Measurements from ENCODE around the gene FNDC3B.

DNA sequence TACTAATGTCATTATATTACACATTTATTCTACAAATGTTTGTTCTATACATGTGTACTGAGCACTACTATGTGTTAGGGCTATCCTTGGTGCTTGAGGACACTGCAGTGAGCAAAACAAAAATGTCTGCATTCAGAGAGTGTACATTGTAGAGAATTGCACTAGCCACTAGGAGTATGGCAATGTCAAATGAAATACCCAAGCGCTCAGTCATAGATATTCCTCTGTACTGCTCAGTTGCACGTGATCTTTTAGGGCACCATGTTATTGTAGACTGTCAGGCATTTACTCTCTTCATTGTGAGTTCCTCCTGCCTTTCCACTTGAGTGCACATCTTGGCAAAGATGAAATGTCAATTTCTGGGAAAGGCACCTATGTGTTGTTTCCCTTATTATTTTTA, 36.8 kb downstream of the FNDC3B start:
- TF ChIP-seq, protein P1, sequence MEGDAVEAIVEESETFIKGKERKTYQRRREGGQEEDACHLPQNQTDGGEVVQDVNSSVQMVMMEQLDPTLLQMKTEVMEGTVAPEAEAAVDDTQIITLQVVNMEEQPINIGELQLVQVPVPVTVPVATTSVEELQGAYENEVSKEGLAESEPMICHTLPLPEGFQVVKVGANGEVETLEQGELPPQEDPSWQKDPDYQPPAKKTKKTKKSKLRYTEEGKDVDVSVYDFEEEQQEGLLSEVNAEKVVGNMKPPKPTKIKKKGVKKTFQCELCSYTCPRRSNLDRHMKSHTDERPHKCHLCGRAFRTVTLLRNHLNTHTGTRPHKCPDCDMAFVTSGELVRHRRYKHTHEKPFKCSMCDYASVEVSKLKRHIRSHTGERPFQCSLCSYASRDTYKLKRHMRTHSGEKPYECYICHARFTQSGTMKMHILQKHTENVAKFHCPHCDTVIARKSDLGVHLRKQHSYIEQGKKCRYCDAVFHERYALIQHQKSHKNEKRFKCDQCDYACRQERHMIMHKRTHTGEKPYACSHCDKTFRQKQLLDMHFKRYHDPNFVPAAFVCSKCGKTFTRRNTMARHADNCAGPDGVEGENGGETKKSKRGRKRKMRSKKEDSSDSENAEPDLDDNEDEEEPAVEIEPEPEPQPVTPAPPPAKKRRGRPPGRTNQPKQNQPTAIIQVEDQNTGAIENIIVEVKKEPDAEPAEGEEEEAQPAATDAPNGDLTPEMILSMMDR (IDR thresholded peaks at IDR 0.05 in 2 of 3, conservative IDR thresholded peaks at IDR 0.05 in 1 of 3; ENCODE audit: insufficient read depth in 2 of 3, low read depth in 1 of 3, low read length in 3 of 3), result no peak
- TF ChIP-seq, protein P2, sequence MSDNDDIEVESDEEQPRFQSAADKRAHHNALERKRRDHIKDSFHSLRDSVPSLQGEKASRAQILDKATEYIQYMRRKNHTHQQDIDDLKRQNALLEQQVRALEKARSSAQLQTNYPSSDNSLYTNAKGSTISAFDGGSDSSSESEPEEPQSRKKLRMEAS (CRISPR knock-in tag; IDR thresholded peaks at IDR 0.05), result no peak
- TF ChIP-seq POLR2A (conservative IDR thresholded peaks at IDR 0.05), result no peak
- TF ChIP-seq RAD21 (CRISPR knock-in tag; conservative IDR thresholded peaks at IDR 0.05 in 1 of 2, IDR thresholded peaks at IDR 0.05 in 1 of 2), result no peak
- TF ChIP-seq CCAR2 (IDR thresholded peaks at IDR 0.05; ENCODE audit: low read depth, low read length), result no peak
- TF ChIP-seq ZEB2 (IDR thresholded peaks at IDR 0.05), result no peak
- TF ChIP-seq POLR2AphosphoS5 (IDR thresholded peaks at IDR 0.05; ENCODE audit: control insufficient read depth, insufficient read depth, low read depth, low read length), result no peak
- TF ChIP-seq GABPA (tag; conservative IDR thresholded peaks at IDR 0.05; ENCODE audit: low read depth), result no peak
- no peak for TF ChIP-seq THRAP3 (IDR thresholded peaks at IDR 0.05; ENCODE audit: borderline replicate concordance)
- no peak for TF ChIP-seq KDM1A (IDR thresholded peaks at IDR 0.05)
